ENCODE data around the gene DPP3.
"Not testable (repeated sequence)": the region's sequence is repeated elsewhere in the genome, so short reads cannot be mapped to it uniquely, and the experiment has no call there.

The DPP3 gene

GRCh38 chr11:66457826-66458225 is 22.4 kb upstream of the DPP3 start:
- TF ChIP-seq CTCF (conservative IDR thresholded peaks at IDR 0.05; ENCODE audit: control insufficient read depth, insufficient read depth, low read depth, low read length): no peak
- no peak overlapping the region for H3K4me3 ChIP-seq (ENCODE audit: control insufficient read depth, low read depth, low read length)
- no peak for DNase-seq (ENCODE audit: low read depth)

- no peak for DNase-seq (ENCODE audit: low read depth)
- TF ChIP-seq CTCF (conservative IDR thresholded peaks at IDR 0.05; ENCODE audit: control insufficient read depth, insufficient read depth, low read depth, low read length): no peak
- no peak overlapping the region for H3K4me3 ChIP-seq (ENCODE audit: control insufficient read depth, low read depth, low read length)
Measured at GRCh38 chr11:66459138-66459778, 21.0 kb upstream of the DPP3 start.

GRCh38 chr11:66462010-66462409 is 18.2 kb upstream of the DPP3 start:
- H3K4me3 ChIP-seq (ENCODE audit: control insufficient read depth, low read depth, low read length): no peak overlapping the region
- no peak for DNase-seq (ENCODE audit: low read depth)
- no peak for TF ChIP-seq CTCF (conservative IDR thresholded peaks at IDR 0.05; ENCODE audit: control insufficient read depth, insufficient read depth, low read depth, low read length)

GRCh38 chr11:66462911-66463310 is 17.3 kb upstream of the DPP3 start:
- no peak for TF ChIP-seq CTCF (conservative IDR thresholded peaks at IDR 0.05; ENCODE audit: control insufficient read depth, insufficient read depth, low read depth, low read length)
- no peak for DNase-seq (ENCODE audit: low read depth)
- no peak overlapping the region for H3K4me3 ChIP-seq (ENCODE audit: control insufficient read depth, low read depth, low read length)

- DNase-seq (ENCODE audit: low read depth); H3K4me3 ChIP-seq (ENCODE audit: control insufficient read depth, low read depth, low read length): not testable (repeated sequence)
Measured at GRCh38 chr11:66464116-66464515, 16.1 kb upstream of the DPP3 start.

- no peak for TF ChIP-seq CTCF (conservative IDR thresholded peaks at IDR 0.05; ENCODE audit: control insufficient read depth, insufficient read depth, low read depth, low read length)
- no peak overlapping the region for H3K4me3 ChIP-seq (ENCODE audit: control insufficient read depth, low read depth, low read length)
- no peak for DNase-seq (ENCODE audit: low read depth)
Measured at GRCh38 chr11:66464916-66465315, 15.3 kb upstream of the DPP3 start.

- TF ChIP-seq CTCF (conservative IDR thresholded peaks at IDR 0.05; ENCODE audit: control insufficient read depth, insufficient read depth, low read depth, low read length): no peak
- no peak for DNase-seq (ENCODE audit: low read depth)
- peak overlapping the region; percentile 62 for H3K4me3 ChIP-seq (ENCODE audit: control insufficient read depth, low read depth, low read length)
Measured at GRCh38 chr11:66465373-66466224, 14.6 kb upstream of the DPP3 start.

All from fibroblast of mammary gland (primary cell).